Endothelial cell of hepatic sinusoid (primary cell): ENCODE measurements around the gene MGRN1.

Experiments
- in situ Hi-C: cut with HindIII; loops from 2 replicates; pipeline ENCODE4 v1.10.0; 2017; ENCODE audit warnings: low sequenced_read_pairs

MGRN1 gene

GRCh38 chr16:4603624-4604170, 20.9 kb upstream of the MGRN1 start:
- in situ Hi-C loops: no loop called here

DNA sequence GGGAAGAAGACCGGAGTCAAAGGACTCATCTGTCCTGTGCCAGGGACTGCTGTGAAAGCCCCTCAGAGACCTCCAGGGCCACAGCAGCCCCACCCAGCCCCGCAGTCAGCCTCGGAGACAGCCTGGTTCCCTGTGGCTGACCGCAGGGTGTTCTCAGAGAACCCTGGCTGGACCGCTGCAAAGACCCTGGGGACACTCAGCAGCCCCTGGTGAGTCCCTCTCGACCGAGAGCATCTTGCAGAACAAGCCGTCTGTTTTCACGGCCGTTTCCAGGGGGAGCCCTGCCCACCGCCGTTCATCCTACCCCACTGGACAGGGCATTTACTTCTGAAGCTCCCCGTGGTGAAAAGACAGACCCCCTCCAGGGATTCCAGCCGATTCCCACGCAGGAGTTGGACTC, 20.2 kb upstream of the MGRN1 start:
- in situ Hi-C loops: no loop called here

GRCh38 chr16:4606354-4606753, 18.3 kb upstream of the MGRN1 start:
- in situ Hi-C loops: loop anchor here (5.0 kb wide), 1 partner anchor 84 kb away; no protein-coding TSS in a partner anchor

- in situ Hi-C loops: loop anchor here (5.0 kb wide), 1 partner anchor 86 kb away; no protein-coding TSS in a partner anchor
These were observed 16.6 kb upstream of the MGRN1 start for GRCh38 chr16:4607841-4608703.

GRCh38 chr16:4608704-4608980, 16.0 kb upstream of the MGRN1 start:
- in situ Hi-C loops: loop anchor here (5.0 kb wide), 1 partner anchor 86 kb away; no protein-coding TSS in a partner anchor

GRCh38 chr16:4609200-4610010, 15.2 kb upstream of the MGRN1 start:
- in situ Hi-C loops: loop anchor here (5.0 kb wide), 1 partner anchor 87 kb away; no protein-coding TSS in a partner anchor

DNA sequence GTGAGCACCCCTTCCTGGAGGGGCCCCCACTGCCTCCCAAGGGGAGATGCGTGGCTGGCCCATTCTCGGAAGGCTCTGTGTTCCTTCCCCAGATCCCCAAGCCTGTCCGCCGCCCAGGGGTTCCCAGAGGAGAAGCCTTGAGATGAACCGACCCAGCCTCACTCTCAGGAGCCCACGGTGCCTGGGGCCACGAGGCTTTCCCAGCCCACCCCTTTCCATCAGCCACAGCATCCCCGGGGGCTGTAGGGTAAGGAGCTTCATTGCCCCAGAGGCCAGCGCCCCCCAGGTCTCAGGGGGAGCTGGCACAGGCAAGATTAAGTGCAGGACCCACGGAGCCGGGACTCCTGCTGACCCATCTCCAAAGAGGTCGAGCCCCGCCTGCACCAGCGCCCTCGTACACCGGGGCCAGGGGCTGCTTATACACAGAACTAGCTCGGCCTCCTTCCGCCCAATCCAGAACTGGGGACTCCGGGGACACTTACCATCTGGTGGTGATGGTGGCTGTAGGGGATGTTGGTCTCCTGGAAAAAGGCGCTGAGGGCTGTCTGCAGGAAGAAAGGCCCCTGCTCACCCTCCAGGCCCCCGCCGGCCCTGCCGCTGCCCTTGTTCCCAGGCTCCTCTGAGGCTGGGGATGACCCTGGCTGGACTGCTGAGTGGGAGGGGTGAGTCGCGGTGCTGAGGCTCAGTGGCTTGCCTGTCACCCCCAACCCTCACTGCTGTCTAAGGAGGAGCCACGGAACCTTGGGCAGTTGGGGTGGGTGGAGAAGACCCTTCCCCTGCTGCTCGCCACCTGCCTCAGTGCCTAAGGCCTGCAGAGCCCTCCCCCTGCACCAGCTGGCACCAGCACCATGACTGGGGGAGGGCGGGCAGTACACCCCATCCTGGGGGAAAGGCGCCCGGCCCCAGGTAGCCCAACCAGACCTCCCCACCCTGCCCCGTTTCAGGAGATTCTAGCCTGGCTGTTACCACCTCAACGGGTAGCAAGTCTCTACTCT, 14.3 kb upstream of the MGRN1 start:
- in situ Hi-C loops: no loop called here

DNA sequence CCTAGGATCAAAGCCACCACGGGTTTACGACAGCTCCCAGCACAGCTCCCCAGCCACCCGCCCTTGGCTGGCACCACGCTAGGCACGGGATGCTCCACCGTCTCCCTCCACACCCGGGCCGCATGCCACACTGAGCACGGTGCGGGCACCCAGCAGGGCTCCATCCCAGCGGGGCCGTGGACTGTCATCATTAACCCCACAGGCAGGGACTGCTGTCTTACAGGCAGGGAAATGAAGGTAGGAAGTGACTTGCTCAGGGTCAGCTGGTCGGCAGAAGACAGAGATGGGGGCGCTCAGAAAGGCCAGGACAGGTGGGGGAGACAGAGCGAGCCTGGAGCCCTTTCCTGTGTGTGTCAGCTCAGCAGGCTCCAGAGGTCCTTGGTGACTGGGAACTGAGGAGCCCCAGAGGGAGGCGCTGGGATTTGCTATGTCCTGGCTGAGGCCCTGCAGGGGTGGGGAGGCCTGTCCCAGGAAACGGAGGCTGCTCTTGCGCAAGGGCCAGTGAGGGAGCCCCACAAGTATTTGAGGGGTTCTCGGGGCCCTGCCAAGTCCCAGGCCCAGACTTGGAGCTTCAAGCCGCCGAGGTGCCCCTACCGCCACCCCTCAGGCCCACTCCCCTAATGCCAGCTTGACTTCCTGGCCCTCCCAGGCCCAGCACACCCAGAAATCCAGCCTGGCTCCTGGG, 13.1 kb upstream of the MGRN1 start:
- in situ Hi-C loops: no loop called here

GRCh38 chr16:4612474-4612931, 12.1 kb upstream of the MGRN1 start:
- in situ Hi-C loops: no loop called here

- in situ Hi-C loops: no loop called here
These were observed 11.5 kb upstream of the MGRN1 start for GRCh38 chr16:4612977-4613635.

- in situ Hi-C loops: no loop called here
These were observed 10.7 kb upstream of the MGRN1 start for GRCh38 chr16:4613636-4614570.

GRCh38 chr16:4614571-4615383, 9.8 kb upstream of the MGRN1 start, which contains the start of gene UBALD1:
Gene UBALD1 (minus strand): TSS chr16:4614888. CDS start chr16:4614797, 91 bp downstream.
- in situ Hi-C loops: no loop called here

DNA sequence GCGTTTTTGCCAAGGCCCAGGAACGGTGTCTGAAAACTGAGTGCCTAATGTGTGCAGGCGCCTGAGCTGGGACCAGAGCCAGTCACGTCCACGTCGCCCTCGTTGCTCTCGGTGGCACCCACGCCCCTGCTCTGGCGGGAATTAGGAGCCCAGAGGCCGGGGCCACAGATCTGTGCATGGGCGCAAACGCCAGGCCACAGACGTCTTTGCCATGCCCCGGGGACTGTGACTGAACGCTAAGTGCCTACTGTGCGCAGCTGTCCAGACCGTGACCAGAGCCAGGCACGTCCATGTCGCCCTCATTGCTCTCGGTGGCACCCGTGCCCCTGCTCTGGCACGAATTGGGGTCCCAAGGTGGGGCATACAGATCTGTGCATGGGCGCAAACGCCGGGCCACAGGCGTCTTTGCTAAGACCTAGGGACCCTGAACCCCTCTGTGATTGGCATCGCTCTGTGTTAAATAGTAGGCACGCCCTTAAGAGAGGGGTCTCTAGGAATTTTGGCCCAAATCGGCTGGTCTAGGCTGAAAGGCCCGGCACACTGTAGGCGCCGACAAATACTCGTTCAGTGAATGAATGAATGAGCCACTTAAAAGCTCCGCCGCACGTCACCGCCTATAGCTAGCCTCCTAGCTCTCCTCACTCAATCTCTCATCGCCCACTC, 9.1 kb upstream of the MGRN1 start:
- in situ Hi-C loops: no loop called here

DNA sequence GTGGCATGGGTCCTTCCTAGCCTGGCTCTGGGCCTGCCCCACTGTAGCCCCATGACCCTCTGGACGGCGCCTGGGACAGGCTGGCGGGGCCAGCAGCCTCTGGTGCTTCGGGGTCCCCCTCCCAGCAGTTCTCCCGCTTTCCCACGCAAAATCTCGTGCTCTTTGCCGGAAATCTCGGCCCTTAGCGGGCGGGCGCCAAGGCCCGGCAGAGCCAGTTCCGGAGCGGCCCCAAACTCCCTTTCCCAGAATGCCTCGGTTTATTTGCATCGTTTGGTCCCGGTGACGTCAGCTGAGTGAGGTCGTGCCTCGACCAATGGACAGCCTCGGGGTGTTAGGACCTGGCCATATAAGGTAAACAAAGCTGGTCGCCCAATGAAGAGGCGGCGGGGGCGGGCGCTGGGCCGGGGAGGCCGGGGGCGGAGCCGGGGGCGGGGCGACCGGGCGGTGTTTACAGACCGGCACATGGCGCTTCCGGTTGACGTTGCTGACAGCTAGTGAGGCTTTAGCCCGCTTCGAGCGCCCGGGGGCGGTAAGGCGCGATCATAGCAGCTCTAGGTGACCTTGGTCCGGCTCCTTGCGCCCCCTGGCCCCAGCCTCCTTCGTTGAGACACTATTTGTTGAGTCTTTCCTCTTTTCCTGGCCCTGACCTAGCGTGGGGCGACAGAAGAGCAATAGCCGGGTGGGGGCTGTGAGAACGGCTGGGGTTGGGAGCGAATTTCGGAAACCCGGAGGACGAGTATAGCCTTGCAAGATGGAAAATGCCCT, 8.4 kb upstream of the MGRN1 start:
- in situ Hi-C loops: no loop called here

GRCh38 chr16:4617880-4618279, 6.7 kb upstream of the MGRN1 start:
- in situ Hi-C loops: no loop called here
